ENCODE results near the gene UBA5. TPM values are rescaled to one million over a fixed set of nuclear protein-coding genes. Genes with fewer than 3 reads are reported as not detected.

UBA5 gene
- total and polyA plus RNA-seq, 9 of the 15 experiments (the other 6 are each of a cell fraction or from before 2014, with no cell fraction given): 8.1 to 71.1 (median 29.4) TPM

- no peak for TF ChIP-seq CLOCK (CRISPR knock-in tag; IDR thresholded peaks at IDR 0.05; ENCODE audit: borderline replicate concordance)
- TF ChIP-seq SREBF1 (IDR thresholded peaks at IDR 0.05; ENCODE audit: borderline replicate concordance, low read depth, low read length): no peak
- TF ChIP-seq ZNF146 (CRISPR knock-in tag; IDR thresholded peaks at IDR 0.05; ENCODE audit: unreplicated experiment): no peak
- peak; percentile 47 for TF ChIP-seq CCNT2 (IDR thresholded peaks at IDR 0.05; ENCODE audit: borderline replicate concordance, extremely low read depth, insufficient read length, low read depth, low read length)
- no peak for TF ChIP-seq ZC3H11A (IDR thresholded peaks at IDR 0.05; ENCODE audit: low read depth, low read length)
- no peak for TF ChIP-seq SETDB1 (IDR thresholded peaks at IDR 0.05; ENCODE audit: low read length)
- no peak for TF ChIP-seq ILK (tag; IDR thresholded peaks at IDR 0.05; ENCODE audit: borderline replicate concordance, low read depth)
- no peak for TF ChIP-seq ZFP1 (CRISPR knock-in tag; IDR thresholded peaks at IDR 0.05)
- TF ChIP-seq, protein P1, sequence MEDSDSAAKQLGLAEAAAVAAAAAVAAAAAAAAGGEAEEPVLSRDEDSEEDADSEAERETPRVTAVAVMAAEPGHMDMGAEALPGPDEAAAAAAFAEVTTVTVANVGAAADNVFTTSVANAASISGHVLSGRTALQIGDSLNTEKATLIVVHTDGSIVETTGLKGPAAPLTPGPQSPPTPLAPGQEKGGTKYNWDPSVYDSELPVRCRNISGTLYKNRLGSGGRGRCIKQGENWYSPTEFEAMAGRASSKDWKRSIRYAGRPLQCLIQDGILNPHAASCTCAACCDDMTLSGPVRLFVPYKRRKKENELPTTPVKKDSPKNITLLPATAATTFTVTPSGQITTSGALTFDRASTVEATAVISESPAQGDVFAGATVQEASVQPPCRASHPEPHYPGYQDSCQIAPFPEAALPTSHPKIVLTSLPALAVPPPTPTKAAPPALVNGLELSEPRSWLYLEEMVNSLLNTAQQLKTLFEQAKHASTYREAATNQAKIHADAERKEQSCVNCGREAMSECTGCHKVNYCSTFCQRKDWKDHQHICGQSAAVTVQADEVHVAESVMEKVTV (CRISPR knock-in tag; IDR thresholded peaks at IDR 0.05): no peak
- peak; percentile 86 for TF ChIP-seq DIDO1 (tag; IDR thresholded peaks at IDR 0.05; ENCODE audit: low read depth)
- no peak for TF ChIP-seq SNAPC5 (CRISPR knock-in tag; IDR thresholded peaks at IDR 0.05)
- no peak for TF ChIP-seq CC2D1A (IDR thresholded peaks at IDR 0.05)
- no peak for TF ChIP-seq NFE2L1 (tag; IDR thresholded peaks at IDR 0.05; ENCODE audit: borderline replicate concordance, low read depth)
- TF ChIP-seq HIVEP1 (CRISPR knock-in tag; IDR thresholded peaks at IDR 0.05): no peak
- TF ChIP-seq ZNF445 (CRISPR knock-in tag; IDR thresholded peaks at IDR 0.05; ENCODE audit: low read depth): no peak
- TF ChIP-seq, protein P2, sequence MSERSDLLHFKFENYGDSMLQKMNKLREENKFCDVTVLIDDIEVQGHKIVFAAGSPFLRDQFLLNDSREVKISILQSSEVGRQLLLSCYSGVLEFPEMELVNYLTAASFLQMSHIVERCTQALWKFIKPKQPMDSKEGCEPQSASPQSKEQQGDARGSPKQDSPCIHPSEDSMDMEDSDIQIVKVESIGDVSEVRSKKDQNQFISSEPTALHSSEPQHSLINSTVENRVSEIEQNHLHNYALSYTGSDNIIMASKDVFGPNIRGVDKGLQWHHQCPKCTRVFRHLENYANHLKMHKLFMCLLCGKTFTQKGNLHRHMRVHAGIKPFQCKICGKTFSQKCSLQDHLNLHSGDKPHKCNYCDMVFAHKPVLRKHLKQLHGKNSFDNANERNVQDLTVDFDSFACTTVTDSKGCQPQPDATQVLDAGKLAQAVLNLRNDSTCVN (CRISPR knock-in tag; IDR thresholded peaks at IDR 0.05): no peak
- TF ChIP-seq TCF3 (CRISPR knock-in tag; IDR thresholded peaks at IDR 0.05): no peak
- no peak; the same call in 1 of the 2 replicates for TF ChIP-seq ZNF175 (CRISPR knock-in tag; IDR thresholded peaks at IDR 0.05; ENCODE audit: low read depth)
- TF ChIP-seq KLF6 (CRISPR knock-in tag; IDR thresholded peaks at IDR 0.05; ENCODE audit: borderline replicate concordance): no peak
- no peak for TF ChIP-seq RFX7 (CRISPR knock-in tag; IDR thresholded peaks at IDR 0.05)
- no peak for TF ChIP-seq TARDBP (IDR thresholded peaks at IDR 0.05)
- TF ChIP-seq SMAD2 (IDR thresholded peaks at IDR 0.05; ENCODE audit: low read depth, low read length): no peak
- no peak for TF ChIP-seq U2AF1 (optimal IDR thresholded peaks at IDR 0.05; ENCODE audit: low read depth, low read length)
- peak; percentile 48; the same call in 1 of the 2 replicates for TF ChIP-seq RB1 (IDR thresholded peaks at IDR 0.05; ENCODE audit: low read depth)
Observed at GRCh38 chr3:132660052-132660810, at the start of gene UBA5 (continued).

All from K562 (cell line).